ENCODE data around the gene NPC1.
A peak's percentile ranks its signal among the peaks of the same experiment; 100 is the strongest.

The NPC1 gene

DNA sequence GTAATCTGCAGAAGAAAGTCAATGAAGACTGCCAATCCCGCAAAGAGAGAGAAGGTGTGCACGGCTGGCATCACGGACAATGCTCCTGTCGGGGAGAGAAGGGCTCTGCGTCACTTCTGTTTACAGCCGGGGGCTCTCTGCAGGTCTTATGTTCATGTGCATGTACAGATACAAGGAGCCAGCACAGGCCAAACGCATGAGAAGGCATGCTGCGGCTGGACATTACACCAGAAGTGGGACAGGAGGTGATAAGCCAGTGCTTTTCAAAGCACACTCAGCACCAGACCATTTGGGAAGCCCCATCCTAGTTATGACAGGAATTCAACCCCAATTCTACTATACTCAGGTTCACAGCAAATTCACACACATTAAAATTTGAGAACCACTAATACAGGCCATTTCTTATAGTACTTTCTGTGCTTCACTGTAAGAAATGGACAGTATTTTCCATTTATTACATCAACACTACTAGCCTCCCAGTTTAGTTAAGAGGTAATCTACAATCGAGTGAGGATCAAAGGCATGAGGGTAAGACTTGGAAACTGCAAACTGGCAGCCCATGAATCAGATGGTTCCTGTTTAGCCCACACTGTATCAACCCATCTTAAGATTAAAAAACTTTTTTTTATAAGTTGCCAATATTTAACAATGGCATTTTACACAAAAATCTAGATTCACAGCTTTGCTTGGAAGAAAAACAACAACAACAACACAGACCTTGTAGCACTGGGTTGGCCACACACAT lies 44.8 kb downstream of the NPC1 start:
- no peak overlapping the region for H3K4me3 Mint-ChIP-seq
- peak overlapping the region; percentile 78 for H3K27ac Mint-ChIP-seq
- no peaks in the 10 kb centered on the region for H3K9me3 Mint-ChIP-seq
- intact Hi-C loops (cut with micrococcal nuclease) = loop anchor here (5.0 kb wide), 1 partner anchor 36 kb away; no protein-coding TSS in a partner anchor
- H3K27me3 Mint-ChIP-seq = peaks cover 2% of the 10 kb centered on the region
- peaks cover 85% of the 10 kb centered on the region for H3K36me3 Mint-ChIP-seq (ENCODE audit: low read depth)
- H3K4me1 Mint-ChIP-seq (ENCODE audit: low read depth) = peaks cover 61% of the 10 kb centered on the region

DNA sequence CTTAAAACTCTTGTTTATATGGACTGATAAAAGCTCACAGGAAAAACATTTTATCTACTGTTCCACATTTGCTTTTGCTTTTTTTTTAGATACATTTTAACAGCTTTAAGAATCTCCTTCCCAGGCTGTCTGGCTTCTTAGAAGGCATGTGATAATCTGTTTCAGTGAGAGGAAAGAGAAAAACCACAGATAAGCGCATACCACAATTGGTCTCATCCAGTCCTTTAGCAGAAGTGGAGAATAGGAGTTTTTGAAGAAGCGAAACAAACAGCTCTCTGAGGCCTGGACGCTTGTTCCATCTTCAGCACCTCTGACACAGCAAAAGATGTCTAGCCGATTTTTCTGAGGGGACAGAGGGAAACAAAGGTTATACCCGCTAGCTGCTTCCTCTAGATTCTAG lies 45.4 kb downstream of the NPC1 start:
- peaks cover 61% of the 10 kb centered on the region for H3K4me1 Mint-ChIP-seq (ENCODE audit: low read depth)
- H3K9me3 Mint-ChIP-seq = no peaks in the 10 kb centered on the region
- H3K27ac Mint-ChIP-seq = peak overlapping the region; percentile 78
- no peak overlapping the region for H3K4me3 Mint-ChIP-seq
- intact Hi-C loops (cut with micrococcal nuclease) = loop anchor here (1.0 to 5.0 kb wide), 2 partner anchors 12 to 36 kb away; no protein-coding TSS in a partner anchor
- peaks cover 88% of the 10 kb centered on the region for H3K36me3 Mint-ChIP-seq (ENCODE audit: low read depth)
- peaks cover 6% of the 10 kb centered on the region for H3K27me3 Mint-ChIP-seq

DNA sequence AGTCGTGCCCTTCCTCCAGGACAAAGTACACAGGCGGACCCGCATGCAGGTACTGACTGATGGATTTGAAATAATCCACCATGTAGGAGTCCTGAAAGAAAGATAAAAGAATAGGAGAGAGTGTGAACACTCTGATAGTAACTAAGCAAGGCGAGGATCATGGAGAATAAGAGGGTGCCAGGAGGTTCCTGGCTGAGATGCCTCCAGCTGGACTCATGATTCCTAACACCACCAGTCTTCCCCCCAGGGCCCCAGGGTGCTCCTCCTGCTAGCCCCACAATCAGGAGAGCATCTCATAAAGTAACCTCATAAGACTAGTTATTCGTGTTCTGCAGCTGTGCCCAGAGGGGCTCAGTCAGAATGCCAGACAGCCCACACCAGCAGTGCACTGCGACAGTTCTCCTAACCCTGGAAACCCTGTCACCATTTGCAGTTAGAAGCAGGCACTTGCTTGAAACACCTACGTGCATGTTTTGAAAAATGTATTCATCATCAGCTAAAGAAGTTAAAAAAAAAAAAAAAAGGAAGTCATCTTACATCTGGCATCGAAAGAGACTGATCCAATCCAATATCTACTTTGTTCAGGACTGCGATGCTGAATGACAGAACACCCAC lies 46.3 kb downstream of the NPC1 start:
- H3K27ac Mint-ChIP-seq = peak overlapping the region; percentile 78
- H3K4me3 Mint-ChIP-seq = peak overlapping the region; percentile 45
- peaks cover 9% of the 10 kb centered on the region for H3K27me3 Mint-ChIP-seq
- intact Hi-C loops (cut with micrococcal nuclease) = loop anchor here (1.0 to 5.0 kb wide), 2 partner anchors 11 to 37 kb away; no protein-coding TSS in a partner anchor
- peaks cover 88% of the 10 kb centered on the region for H3K36me3 Mint-ChIP-seq (ENCODE audit: low read depth)
- no peaks in the 10 kb centered on the region for H3K9me3 Mint-ChIP-seq
- H3K4me1 Mint-ChIP-seq (ENCODE audit: low read depth) = peaks cover 61% of the 10 kb centered on the region

DNA sequence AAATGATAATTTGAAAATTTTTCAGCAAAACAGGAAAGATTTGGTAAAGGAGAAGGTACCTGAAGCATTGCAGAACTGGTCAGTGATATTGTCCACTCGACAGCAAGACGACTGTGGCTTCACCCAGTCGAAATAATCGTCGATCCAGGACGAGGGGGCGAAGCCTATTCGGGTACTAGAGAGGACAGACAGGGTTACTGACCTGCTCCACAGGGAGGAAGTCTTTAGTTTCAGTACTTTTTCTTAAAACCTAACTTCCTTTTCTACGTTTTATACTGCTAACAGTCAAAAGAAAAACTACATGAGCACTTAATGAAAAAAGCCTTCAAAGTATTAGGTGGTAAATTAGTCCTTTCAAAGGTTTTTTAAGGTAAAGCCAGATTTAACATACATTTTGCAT lies 47.0 kb downstream of the NPC1 start:
- Mint-ChIP-seq H3K4me3 (peak overlapping the region; percentile 51), H3K36me3 (ENCODE audit: low read depth) (peaks cover 88% of the 10 kb centered on the region)

DNA sequence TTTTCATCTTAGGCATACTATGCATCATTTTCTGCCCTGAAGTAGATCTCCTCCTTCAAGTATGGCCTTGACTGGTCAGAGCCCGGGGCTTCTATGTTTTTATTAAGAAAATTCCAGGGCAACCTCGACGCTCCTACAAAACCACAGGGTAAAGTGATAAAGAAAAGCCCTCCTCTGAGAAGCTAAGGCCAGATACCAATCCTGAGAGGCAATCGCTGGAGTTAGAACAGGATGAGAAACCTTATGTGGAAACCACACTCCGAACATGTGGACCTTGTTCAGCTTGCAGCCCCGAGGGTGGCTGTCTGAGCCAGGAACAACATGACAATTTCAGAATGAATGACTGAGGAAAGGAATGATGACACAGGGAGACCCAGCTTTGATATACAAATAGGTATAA lies 47.4 kb downstream of the NPC1 start:
- no peaks in the 10 kb centered on the region for H3K9me3 Mint-ChIP-seq
- peaks cover 9% of the 10 kb centered on the region for H3K27me3 Mint-ChIP-seq
- peak overlapping the region; percentile 35 for H3K27ac Mint-ChIP-seq
- intact Hi-C loops (cut with micrococcal nuclease) = no loop called here
- H3K4me1 Mint-ChIP-seq (ENCODE audit: low read depth) = peaks cover 61% of the 10 kb centered on the region
- H3K36me3 Mint-ChIP-seq (ENCODE audit: low read depth) = peaks cover 88% of the 10 kb centered on the region
- peak overlapping the region; percentile 51 for H3K4me3 Mint-ChIP-seq

More for the DNA sequence above, 47.0 kb downstream of the NPC1 start:
- Mint-ChIP-seq H3K9me3 (no peaks in the 10 kb centered on the region), H3K27me3 (peaks cover 9% of the 10 kb centered on the region), H3K27ac (peak overlapping the region; percentile 78), H3K4me1 (ENCODE audit: low read depth) (peaks cover 61% of the 10 kb centered on the region)
- intact Hi-C loops (cut with micrococcal nuclease) = no loop called here

DNA sequence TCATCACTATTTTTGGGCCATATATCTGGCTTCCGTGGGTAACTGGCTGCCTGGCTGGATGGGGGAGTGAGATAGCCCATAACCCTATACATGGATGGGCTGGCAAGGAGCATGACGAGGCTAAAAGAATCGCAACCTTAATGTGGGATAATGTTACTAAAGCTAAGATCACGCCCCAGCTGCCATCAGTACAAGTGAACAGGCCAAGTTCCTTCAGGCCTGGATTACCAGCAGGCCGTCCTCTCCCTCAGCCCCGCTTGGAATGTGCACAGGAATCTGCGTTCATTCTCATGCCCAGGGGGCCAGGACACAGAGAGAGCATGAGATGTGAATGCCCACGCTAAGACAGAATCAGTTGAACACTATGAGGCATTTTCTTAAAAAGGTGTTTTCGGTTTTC lies 48.3 kb downstream of the NPC1 start:
- peaks cover 88% of the 10 kb centered on the region for H3K36me3 Mint-ChIP-seq (ENCODE audit: low read depth)
- intact Hi-C loops (cut with micrococcal nuclease) = no loop called here
- H3K4me3 Mint-ChIP-seq = no peak overlapping the region
- peaks cover 54% of the 10 kb centered on the region for H3K4me1 Mint-ChIP-seq (ENCODE audit: low read depth)
- no peaks in the 10 kb centered on the region for H3K9me3 Mint-ChIP-seq
- H3K27ac Mint-ChIP-seq = no peak overlapping the region
- peaks cover 9% of the 10 kb centered on the region for H3K27me3 Mint-ChIP-seq

DNA sequence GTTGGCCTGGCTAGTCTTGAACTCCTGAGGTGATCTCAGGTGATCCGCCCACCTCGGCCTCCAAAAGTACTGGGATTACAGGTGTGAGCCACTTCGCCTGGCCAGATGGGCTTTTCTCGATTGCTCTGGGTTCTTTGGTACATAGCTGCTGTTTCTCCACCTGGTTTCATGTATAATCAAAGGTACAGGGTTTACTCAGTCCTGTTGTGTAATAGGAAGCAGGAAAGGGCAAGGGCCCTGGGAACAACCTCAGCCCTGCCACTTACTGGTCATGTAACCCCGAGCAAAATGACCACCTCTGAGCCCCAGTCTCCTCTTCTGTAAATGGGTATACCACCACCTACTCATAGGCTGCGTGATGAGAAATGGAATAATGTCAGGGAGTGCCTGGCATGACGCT lies 49.0 kb downstream of the NPC1 start:
- peaks cover 11% of the 10 kb centered on the region for H3K27me3 Mint-ChIP-seq
- H3K9me3 Mint-ChIP-seq = no peaks in the 10 kb centered on the region
- intact Hi-C loops (cut with micrococcal nuclease) = no loop called here
- H3K4me1 Mint-ChIP-seq (ENCODE audit: low read depth) = peaks cover 46% of the 10 kb centered on the region
- H3K36me3 Mint-ChIP-seq (ENCODE audit: low read depth) = peaks cover 88% of the 10 kb centered on the region
- no peak overlapping the region for H3K27ac Mint-ChIP-seq
- H3K4me3 Mint-ChIP-seq = no peak overlapping the region

DNA sequence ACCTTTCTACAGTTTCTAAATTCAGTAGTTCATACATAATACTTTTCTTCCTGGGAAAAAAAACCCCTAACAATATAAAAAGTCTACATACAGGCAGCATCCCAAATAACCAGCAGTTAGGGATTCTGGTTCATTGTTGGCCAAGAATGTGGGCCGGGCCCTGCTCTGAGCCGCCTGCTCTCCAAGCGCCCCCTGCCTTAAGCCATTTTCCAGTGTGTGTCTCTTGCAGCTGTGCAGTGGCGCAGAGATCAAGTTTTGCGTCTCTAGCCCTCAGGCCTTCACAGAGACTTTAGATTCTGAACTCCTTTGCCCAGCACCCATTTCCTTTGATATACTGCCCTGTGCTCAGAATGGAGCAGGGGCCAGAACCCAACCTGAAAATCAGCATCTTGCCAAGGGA lies 50.1 kb downstream of the NPC1 start:
- intact Hi-C loops (cut with micrococcal nuclease) = no loop called here
- Mint-ChIP-seq H3K27me3 (peaks cover 11% of the 10 kb centered on the region), H3K9me3 (no peaks in the 10 kb centered on the region), H3K4me3 (no peak overlapping the region), H3K27ac (no peak overlapping the region), H3K4me1 (ENCODE audit: low read depth) (peaks cover 37% of the 10 kb centered on the region), H3K36me3 (ENCODE audit: low read depth) (peaks cover 94% of the 10 kb centered on the region)

DNA sequence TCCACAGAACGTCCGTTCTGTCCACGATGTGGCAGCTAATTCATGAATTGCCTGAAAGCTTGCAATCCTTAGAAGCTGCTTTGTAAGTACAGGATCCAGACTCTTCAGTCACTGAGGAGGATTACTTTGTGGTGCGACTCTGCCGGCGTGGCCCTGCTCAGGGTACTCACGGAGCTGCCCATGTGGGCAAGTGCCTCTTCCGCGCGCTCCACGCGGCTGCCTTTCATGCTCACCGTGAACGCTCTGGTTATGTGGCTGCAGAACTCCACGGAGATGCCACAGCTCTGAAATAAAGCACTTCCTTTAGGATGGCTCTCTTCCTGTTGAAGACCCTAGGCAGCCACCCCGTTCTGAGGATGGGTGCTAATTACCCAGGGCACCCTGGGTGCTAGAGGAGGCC lies 52.0 kb downstream of the NPC1 start:
- H3K9me3 Mint-ChIP-seq = no peaks in the 10 kb centered on the region
- intact Hi-C loops (cut with micrococcal nuclease) = no loop called here
- H3K36me3 Mint-ChIP-seq (ENCODE audit: low read depth) = peaks cover 100% of the 10 kb centered on the region
- H3K27me3 Mint-ChIP-seq = peaks cover 11% of the 10 kb centered on the region
- peaks cover 36% of the 10 kb centered on the region for H3K4me1 Mint-ChIP-seq (ENCODE audit: low read depth)
- no peak overlapping the region for H3K4me3 Mint-ChIP-seq
- no peak overlapping the region for H3K27ac Mint-ChIP-seq

DNA sequence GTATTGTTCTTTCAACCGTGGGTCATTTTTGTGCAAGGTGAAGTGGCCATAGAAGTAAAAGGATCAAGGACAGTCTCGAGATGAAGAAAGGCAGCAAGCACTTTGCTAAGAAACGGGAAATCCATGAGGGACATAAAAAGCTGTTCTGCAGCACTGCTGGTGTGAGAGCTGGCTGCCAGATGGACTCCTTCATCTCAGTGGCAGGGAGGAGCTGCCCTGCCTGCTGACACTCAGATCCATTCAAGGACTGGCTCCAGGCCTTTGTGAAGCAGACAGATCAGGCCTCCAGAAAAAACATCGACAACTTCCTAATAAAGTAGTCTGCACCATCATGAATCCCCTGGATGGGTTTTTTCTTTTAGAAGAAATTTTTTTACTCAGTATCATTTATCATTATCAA lies 53.5 kb downstream of the NPC1 start:
- no peak overlapping the region for H3K27ac Mint-ChIP-seq
- intact Hi-C loops (cut with micrococcal nuclease) = no loop called here
- peaks cover 9% of the 10 kb centered on the region for H3K27me3 Mint-ChIP-seq
- H3K4me1 Mint-ChIP-seq (ENCODE audit: low read depth) = peaks cover 38% of the 10 kb centered on the region
- H3K9me3 Mint-ChIP-seq = no peaks in the 10 kb centered on the region
- H3K4me3 Mint-ChIP-seq = no peak overlapping the region
- H3K36me3 Mint-ChIP-seq (ENCODE audit: low read depth) = peaks cover 100% of the 10 kb centered on the region

DNA sequence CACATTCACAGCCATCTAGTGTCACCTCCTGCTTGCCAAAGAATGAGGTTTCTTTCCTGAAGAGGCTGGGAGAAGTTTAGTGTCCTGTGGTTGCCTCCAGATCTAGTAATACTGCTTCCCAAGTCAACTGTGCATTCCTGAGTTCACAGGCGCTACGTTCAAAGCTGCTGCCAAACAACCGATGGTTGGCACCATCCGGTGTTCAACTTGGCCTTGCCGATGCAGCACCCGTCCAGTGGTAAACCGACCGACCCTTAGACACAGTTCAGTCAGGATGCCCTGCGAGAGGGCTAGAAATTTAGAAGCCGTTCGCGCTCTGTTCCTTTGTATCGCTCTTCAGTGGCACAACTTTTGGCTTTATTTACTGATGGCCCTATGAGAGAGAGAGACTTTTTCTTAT lies 54.4 kb downstream of the NPC1 start:
- Mint-ChIP-seq H3K27ac (no peak overlapping the region), H3K4me1 (ENCODE audit: low read depth) (peaks cover 35% of the 10 kb centered on the region), H3K9me3 (no peaks in the 10 kb centered on the region), H3K36me3 (ENCODE audit: low read depth) (peaks cover 100% of the 10 kb centered on the region), H3K27me3 (peaks cover 10% of the 10 kb centered on the region), H3K4me3 (no peak overlapping the region)
- intact Hi-C loops (cut with micrococcal nuclease) = no loop called here

DNA sequence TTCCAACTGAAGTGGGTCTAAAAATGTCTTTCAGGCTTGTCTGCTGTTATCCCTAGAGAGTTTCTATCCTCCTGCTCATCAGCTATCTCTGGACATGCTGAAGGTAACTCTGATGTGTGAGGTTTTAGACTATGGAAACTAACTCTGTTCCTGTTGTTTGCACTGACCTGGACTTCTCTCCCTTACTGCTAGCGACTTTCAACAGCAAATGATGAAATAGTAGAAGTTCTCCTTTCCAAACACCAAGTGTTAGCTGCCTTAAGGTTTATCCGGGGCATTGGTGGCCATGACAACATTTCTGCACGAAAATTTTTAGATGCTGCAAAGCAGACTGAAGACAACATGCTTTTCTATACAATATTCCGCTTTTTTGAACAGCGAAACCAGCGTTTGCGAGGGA lies 56.1 kb downstream of the NPC1 start:
- intact Hi-C loops (cut with micrococcal nuclease) = no loop called here
- Mint-ChIP-seq H3K27ac (peak overlapping the region; percentile 90), H3K4me1 (ENCODE audit: low read depth) (peaks cover 44% of the 10 kb centered on the region), H3K36me3 (ENCODE audit: low read depth) (peaks cover 100% of the 10 kb centered on the region), H3K27me3 (peaks cover 7% of the 10 kb centered on the region), H3K4me3 (no peak overlapping the region), H3K9me3 (no peaks in the 10 kb centered on the region)

DNA sequence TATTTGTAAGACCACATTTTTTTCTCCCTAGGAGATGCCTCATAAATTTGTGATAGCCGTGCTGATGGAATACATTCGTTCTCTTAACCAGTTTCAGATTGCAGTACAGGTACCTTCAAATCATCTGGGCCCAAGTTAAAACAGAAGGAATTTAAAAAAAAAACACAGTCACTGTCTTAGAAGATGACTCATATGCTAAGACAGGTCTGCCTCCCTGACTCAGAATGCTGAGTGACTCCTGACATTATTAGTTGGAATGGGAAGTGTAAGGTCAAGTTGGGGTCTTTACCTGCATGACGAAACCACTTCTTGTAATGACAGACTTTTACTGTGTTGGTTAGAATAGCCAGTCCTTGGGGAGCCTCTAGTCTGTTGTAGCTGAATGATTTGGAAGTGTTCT lies 56.7 kb downstream of the NPC1 start:
- peak overlapping the region; percentile 90 for H3K27ac Mint-ChIP-seq
- no peak overlapping the region for H3K4me3 Mint-ChIP-seq
- H3K4me1 Mint-ChIP-seq (ENCODE audit: low read depth) = peaks cover 47% of the 10 kb centered on the region
- intact Hi-C loops (cut with micrococcal nuclease) = loop anchor here (1.0 kb wide), 1 partner anchor 11 kb away; no protein-coding TSS in a partner anchor
- peaks cover 100% of the 10 kb centered on the region for H3K36me3 Mint-ChIP-seq (ENCODE audit: low read depth)
- H3K27me3 Mint-ChIP-seq = peaks cover 6% of the 10 kb centered on the region
- no peaks in the 10 kb centered on the region for H3K9me3 Mint-ChIP-seq

DNA sequence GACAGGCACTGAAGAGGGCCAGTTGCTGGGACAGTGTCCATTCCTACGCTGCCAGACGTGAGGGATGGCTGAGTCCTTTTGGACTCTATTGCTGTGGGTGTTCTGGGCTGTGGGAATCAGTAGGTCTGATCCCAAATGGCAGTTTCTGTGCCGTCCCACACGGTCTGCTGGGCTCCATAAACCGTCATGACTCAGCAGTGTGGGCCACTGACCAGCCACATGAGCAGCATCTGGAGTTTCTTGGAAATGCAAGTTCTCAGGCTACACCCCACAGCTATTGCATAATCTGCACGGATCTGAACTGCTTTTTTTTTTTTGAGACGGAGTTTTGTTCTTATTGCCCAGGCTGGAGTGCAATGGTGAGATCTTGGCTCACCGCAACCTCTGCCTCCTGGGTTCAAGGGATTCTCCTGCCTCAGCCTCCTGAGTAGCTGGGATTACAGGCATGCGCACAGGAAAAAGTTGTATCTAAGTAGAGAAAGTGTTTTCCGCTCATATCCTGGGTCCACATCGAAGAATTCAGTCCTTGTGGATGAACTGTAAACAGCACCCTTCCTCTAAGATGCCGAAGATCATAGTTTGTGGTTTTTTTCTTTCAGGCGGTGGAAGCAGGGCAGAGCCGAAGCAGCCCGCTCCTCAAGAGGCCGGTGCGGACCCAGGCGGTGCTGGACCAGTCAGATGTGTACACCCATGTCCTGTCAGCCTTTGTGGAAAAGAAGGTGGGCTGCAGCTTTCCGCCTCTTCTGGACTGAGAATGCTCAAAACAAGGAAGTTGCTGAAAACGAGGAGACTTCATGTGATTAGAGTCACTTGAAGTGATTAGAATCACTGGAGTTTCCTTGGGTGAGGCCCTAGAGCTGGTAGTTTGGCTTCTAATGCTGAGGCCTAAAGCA lies 57.5 kb downstream of the NPC1 start:
- Mint-ChIP-seq H3K4me3 (no peak overlapping the region), H3K4me1 (ENCODE audit: low read depth) (peaks cover 55% of the 10 kb centered on the region), H3K9me3 (no peaks in the 10 kb centered on the region), H3K36me3 (ENCODE audit: low read depth) (peaks cover 100% of the 10 kb centered on the region), H3K27ac (peak overlapping the region; percentile 90), H3K27me3 (peaks cover 6% of the 10 kb centered on the region)
- intact Hi-C loops (cut with micrococcal nuclease) = loop anchor here (1.0 kb wide), 1 partner anchor 11 kb away; no protein-coding TSS in a partner anchor

Measured in dendritic cell treated with granulocyte-macrophage colony-stimulating factor and Interleukin-4, amounts not matched to agents 40 ng/mL and 50 ng/mL, for 4 days (primary cell).